Measurements from ENCODE around the gene ZG16B.
A peak's percentile ranks its signal among the peaks of the same experiment; 100 is the strongest.

The ZG16B gene

DNA sequence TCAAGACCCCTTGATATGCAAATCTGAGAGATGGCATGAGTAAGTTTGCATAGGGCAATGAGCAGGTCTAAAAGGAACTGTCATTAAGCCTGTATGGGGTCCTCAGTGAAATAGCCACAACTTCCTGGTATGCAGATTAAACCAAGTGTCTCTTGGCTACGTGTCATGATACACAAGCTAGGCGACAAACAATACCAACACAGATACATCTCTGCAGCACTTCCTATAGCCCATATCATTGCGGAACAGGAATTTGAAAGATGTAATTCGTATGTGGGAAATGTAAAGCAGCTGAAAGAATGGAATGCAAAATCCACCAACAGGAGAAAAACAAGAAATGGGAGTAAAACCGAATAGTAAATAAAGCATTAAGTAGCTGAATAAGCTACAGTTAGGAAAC lies 15.0 kb downstream of the ZG16B start:
- DNase-seq (ENCODE audit: low spot score): no peak

DNA sequence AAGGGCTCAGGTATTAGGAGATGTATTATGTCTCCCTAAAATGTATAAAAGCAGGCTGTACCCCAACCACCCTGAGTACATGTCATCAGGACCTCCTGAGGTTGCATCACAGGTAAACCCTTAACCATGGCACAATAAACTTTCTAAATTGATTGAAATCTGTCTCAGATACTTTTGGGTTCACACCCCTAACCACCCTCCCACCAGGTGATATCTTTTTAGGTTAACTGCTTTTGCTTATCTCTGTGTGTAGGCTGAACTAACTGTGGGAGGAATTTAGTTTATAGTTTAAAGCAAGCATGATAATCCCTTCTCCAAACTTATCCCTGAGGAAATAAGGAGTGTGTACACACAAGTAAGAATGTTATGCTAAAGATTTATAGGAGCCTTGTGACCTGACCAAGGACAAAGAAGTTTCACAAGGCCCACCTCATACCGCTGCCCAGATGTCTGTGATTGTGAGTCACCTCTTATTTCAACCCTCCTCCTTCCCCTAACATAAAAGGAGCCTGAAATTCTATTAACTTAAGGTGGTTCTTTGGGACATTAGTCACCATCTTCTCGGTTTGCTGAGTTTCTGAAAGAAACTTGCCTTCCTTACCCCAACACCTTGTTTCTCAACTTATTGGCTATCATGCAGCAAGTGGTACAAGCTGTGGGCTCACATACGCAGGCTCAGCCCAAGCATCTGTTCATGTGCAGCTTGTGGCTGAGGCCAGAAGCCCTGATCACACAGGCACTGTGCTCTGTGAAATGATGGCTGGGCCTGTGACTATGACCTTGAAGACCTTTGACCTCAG lies 16.6 kb downstream of the ZG16B start:
- peak; percentile 59 for DNase-seq (ENCODE audit: low spot score)

DNA sequence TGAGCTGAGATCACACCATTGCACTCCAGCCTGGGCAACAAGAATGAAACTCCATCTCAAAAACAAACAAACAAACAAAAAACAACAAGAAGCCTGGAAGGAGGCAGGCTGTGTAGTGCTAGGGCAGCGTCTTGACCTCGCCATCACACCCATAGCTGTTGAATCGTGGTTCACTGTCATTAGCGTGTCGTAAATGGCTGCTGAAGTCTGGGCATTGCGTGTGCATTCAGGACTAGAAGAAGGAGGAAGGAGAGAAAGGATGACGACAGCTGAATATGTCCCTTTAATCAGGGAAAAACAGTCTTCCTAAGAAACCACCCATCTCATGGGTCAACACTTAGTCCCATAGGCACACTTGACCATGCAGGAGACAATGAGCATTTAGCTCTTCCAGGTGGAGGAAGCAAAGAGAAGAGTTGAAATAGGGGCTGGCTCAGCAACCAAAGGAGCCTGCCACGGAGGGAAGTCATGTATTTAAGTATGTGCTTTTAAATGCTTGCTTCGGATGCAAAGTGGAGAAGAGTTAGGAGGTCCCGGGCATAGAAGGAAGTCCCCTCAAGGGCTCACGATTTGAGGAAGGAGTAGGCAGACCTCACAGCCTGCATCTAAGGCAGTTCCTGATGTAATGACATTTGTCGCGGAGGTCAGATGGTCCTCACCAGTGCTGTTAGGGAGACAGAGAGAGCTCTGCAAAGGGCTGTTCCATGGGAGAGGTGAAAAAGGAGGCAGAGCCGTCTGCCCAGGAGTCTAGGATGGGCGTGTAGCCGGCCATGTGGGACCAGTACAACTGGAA lies 19.0 kb downstream of the ZG16B start:
- DNase-seq (ENCODE audit: low spot score): no peak

DNA sequence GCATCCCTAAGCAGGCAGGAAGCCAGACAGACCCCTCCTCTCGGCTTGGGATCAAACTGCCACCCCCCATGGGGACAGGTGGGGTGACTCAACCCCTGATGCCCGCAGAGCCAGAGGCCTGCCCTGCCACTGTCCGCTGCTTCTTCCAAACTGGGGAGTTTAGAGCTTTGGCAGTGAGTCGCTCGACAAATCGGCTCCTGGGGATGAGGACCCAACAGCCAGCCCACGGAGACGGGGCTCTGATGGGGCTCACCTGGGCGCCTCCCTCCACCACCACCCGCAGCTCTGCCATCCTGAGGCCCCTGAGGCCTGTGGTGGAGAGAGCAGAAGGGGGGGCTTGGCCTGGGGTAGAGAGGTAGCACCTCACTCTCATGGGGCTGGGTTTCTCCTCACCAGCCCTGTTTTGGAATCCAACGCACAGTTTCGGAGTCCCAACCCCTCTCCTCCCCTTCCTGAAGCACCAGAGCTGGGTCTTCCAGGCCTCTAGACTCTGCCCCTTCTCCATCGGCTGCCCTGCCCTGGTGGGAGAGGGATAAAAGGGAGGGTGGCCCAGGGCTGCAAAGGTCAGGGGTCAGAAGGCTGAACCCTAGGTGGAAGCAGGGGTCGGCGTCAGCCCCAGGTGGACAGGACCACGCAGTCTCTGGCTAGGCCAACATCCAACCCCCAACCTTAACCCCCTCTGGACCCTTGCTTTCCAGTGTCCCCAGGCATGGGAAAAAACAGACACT lies 22.1 kb downstream of the ZG16B start:
- DNase-seq (ENCODE audit: low spot score): no peak

DNA sequence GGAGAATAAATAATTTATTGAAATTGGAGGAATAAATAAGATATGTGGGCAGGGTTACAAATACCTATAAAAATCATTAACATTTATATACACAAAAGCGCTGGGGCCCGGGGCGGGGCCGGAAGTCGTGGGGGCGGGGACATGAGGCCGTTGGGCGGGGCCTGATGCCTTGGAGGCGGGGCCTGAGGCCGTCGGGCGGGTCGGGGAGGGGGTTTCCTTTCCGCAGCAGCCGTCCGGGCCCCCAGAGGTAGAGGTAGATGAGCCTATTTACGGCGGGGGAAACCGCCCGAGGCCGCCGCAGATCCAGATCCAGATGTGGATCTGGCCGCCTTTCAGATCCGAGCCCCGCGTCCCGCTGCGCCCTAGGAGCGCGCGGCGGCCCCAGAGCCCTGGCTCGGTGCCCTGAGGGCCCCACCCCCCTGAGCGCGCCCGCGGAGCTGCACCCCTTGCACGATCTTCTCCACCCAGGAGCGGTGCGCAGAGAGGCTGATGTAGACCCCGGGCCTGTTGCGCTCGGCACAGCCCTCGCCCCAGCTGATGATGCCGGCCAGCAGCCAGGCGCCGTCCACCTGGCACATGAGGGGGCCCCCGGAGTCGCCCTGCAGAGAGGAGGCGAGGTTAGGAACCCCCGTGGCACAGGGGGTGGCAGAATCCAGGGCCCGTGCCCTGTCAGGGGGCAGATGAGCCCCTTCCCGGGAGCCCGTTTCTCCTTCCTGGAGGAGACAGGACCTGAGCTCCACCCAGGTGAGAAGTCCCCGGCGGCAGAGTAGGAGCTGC lies 22.8 kb downstream of the ZG16B start:
- DNase-seq (ENCODE audit: low spot score): no peak

DNA sequence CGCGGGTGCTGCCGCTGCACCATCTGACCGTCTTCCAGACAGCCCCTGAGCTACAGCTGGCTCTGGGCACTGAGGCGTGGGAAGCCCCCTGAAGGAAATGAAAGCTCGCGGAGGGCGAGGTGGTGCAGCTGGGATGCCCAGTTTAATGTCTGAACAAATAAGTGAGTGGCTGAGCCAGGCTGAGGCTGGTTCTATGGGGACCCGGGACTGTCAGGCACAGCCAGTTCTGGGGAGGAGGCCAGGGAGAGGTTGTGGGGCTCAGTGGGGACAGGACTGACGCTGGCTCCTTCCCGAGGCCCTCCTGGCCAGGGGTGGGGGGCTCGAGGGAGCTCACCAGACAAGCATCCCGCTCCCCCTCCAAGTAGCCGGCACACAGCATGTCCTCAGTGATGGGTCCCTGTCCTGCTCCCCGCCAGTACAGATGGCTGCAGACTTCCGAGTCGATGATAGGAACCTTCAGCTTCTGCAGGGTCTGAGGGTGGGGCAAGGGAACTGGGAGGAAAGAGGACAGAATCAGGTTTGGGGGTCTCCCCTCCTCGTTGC lies 23.5 kb downstream of the ZG16B start:
- DNase-seq (ENCODE audit: low spot score): no peak

DNA sequence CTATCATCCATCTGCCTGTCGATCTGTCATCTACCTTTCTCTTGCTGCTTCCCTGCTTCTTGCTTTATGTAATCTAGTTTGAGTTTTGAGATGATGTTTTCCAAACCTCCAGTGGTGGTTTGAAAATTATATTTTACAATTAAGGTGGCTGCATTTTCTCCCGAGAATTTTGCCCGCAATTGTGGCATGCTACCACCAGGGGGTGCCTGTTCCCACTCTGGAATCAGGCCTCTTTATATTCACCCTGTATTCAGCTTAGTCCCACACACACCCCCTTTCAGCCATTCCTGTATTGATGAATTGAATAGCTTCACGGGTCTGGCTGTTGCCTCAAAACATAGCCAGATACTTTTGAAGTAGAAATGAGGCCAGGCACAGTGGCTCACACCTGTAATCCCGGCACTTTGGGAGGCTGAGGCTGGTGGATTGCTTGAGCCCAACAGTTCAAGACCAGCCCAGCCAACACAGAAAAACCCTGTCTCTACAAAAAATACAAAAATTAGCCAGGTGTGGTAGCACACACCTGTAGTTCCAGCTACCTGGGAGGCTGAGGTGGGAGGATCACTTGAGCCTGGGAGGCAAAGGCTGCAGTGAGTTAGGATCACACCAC lies 24.7 kb downstream of the ZG16B start:
- DNase-seq (ENCODE audit: low spot score): no peak

DNA sequence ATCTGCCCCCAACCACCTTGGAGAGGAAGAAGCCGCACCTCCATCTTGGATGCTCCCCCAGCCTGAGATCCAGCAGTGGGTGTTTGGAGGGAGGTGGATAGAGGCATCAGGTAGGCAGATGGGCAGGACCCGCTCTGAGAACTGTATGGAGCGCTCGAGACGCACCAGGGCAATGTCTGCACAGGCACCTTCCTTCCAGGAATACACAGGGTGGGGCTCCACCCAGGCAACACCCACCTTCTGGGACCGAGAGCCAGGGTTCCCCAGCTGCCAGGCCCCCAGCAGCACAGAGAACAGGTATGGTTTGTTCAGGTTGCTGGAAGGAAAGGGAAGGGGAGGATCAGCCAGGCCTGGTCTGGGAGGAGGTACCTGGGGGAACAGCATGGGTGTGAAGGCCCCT lies 25.4 kb downstream of the ZG16B start:
- DNase-seq (ENCODE audit: low spot score): no peak

DNA sequence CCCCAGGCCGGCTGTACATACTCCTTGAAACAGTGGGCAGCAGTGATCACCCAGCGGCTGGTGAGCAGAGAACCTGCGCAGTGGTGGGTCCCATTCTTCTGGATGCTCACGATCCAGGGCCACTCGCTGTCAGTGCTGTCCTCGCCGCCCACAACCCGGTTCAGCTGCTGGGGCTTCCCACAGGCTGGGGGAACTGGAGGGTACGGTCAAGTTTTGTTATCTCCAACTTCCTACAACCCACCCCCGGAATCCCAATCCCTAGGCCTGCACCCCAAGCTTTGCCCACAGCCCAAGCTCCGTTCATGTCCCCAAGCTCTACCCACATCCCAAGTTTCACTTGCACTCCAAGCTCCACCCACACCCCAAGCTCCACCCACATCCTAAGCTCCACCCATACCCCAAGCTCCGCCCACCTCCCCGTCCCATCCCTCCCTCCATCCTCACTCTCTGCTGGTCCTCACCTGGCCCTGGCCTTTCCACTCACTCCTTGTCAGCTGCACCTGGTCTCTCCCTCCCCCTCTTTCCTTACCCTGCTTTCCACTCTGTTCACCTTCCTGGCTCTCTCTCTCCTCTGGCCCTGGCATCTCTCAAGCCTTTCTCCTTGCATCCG lies 26.1 kb downstream of the ZG16B start:
- no peak for DNase-seq (ENCODE audit: low spot score)

DNA sequence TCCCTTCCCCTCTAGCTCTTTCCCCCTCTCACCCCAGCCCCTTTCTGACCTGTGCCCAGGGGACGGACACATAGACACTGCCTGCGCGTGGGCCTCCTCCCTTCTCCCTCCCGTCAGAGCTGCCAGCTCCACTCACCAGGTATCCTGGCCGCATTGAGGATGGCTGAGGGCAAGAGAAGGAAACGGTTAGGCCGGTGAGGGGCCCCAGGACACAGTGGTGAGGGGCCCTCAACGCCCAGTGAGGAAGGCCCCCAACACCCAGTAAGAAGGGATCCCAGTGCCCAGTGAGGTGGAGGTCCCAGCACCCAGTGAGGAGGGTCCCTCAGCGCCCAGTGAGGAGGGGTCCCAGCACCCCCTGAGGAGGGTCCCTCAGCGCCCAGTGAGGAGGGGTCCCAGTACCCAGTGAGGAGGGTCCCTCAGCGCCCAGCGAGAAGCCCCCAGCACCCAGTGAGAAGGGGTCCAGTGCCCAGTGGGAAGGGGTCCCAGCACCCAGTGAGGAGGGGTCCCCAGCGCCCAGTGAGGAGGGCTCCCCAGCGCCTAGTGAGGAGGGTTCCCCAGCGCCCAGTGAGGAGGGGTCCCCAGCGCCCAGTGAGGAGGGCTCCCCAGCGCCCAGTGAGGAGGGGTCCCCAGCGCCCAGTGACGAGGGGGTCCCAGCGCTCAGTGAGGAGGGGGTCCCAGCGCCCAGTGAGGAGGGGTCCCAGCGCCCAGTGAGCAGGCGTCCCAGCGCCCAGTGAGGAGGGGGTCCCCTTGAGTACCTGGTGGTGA lies 26.8 kb downstream of the ZG16B start:
- no peak for DNase-seq (ENCODE audit: low spot score)

DNA sequence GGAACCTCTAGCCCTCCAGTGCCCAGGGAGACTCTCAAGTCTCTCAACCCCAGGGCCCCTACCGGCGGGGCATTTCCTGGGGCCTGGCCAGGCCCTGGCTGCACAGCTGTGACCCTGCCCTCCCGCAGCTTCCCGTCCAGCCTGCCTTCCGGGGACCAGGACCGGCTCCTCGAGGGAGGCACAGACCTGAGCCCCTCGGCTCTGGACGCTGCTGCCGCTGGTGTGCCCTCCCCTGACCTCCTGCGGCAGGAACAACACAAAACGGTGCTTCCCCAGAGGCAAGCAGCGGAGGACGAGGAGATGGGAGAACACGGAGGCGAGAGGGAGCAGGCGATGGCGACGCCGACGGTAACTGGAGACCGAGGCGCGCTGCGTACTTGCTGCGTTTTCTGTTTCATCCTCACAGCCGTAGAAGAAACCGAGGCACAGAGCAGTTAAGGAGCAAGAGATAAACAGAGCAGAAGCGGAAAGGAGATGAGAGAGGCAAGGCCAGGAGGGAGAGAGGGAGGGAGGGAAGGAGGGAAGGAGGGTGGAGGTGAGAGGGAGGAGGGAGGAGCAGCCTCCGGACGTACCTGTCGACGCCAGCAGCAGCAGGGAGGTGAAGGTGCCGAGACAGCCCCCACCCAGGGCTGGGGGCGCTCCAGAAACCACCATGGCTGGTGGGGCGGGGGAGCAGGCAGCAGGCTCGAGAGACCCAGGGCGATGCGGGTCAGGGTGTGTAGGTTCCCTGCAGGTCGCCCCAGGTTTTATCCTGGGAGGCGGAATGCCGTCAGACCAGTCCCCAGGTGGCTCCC lies 27.5 kb downstream of the ZG16B start, which contains the start of gene PRSS22:
TSS of gene PRSS22 (minus strand) at position 720 of the 794 bp plus-strand sequence. CDS start at position 654, 66 bp downstream.
- DNase-seq (ENCODE audit: low spot score): no peak

DNA sequence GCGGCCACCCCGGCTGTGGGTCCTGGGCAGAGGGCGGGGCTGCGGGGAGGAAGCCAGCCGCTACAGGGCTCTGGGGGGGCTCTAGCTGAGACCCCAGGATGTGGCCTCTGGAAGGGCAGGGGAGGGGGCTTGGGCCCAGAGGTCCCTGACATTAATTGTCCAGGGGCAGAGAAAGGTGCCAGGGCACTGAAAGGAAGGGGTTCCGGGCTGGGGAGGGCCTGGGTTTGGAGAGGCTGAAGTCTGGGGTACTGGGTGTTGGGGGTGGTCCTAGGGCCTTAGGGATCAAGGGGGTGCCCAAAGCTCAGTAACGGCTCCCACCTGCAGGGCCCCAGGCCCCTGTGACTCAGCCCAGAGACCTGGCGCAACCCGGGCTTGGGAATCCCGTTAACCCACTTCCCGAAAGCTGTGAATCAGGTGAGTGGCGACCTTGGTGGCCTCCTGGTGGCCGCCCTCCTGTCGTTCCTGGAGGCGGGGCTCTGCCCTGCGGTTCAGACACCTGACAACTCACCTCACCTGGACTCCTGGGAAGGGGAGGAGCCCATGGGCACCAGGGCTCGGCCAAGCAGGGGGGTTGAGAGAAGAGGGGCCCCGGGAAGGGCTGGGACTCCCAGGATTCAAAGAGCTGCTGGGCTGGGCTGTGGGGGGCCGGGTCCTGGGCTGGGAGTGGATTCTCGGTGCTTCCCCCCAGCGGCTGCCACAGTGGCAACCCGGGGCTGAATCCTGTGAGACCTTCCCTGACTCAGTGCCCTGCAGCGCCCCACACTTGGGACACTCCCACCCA lies 28.3 kb downstream of the ZG16B start:
- DNase-seq (ENCODE audit: low spot score): no peak

DNA sequence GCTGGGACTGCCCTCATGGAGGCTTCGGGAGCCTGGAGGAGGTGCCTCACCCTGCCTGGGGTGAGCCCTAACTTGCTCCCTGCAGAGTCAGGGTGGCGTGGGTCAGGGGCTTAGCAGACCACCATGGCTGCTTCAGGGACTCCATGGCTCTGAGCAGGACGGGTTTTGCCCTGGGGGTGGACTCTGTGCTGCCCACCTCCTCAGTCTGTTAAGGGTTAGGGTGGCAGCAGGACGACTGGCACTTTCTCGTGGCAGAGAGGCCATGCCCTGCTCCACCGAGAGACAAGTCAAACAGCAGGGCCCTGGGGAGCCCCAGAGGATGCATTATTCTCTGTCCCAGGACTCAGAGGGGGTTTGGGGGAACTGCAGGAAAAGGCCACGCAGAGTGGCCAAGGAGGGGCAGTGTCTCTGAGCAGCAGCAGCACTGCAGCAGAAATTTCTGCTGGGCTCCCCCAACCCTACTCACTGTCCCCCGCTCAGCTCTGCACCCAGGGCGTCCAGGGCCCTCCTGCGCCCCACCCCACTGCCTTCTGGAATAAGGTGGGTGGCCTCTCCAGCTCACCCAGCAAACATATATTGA lies 29.7 kb downstream of the ZG16B start:
- DNase-seq (ENCODE audit: low spot score): no peak

DNA sequence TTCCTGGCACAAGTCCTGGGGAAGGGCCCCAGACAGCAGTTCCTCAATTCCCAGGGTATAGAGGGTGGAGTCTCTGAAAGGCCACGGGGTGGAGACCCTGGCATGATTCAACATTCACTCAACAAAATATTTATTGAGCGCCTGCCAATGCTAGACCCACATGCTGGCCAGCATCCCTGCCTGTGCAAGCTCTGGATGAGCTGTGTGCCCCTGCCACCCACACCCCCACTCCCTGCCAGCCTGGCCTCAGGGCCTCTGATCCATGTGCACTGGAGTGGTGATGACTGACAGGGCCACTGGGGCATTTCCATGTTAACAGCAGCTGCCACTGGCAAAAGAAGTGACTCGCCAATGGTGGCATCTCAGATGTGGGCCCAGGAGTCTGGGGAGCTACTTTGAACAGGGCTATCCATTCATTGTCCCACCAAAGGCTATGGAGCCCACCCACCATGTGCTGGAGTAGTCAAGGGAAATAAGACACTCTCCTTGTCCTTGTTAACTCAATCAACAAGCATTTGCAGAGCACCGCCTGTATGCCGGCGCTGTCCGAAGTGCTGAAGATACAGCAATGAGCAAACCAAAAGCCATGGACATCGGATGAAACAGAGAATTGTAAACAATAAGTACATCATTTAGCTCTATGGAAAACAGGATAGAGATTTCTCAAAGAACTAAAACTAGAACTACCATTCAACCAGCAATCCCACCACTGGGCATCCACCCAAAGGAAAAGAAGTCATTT lies 30.9 kb downstream of the ZG16B start:
- DNase-seq (ENCODE audit: low spot score): no peak

DNA sequence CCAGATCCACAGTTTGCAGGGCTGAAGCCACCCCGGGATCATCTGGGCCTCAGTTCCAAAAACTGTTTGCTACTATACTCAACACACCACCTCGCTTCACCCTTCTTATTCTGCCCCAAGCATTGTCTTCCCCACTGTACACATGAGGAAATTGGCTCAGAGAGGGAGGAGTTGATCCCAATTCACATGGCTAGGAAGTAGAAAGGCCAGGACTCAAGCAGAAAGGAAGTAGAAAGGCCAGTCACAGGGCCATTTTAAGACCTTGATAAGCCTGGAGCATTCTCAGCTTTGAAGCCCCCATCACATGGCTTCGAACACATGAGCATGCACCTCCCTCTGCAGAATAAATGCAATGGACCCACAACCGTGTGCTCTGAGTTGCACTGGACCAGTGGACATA lies 35.5 kb downstream of the ZG16B start:
- DNase-seq (ENCODE audit: low spot score): no peak

DNA sequence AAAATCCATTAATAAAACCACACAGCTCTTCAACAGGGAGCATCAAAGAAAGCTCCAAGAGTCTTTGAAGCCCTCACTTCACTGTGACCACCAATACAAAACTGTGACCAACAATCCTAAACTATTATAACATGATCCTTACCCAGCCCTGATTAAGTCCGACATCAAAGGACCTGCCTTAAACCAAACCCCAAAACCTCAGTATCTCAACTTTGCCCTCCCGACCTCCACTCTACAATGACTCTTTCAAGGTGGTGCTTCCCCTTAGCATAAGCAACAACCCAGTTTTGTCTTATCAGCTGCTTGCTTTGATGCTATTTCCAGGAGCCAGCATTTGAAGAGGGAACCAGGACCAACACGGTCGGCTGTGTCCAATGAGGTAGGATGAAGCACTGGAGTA lies 36.3 kb downstream of the ZG16B start:
- DNase-seq (ENCODE audit: low spot score): no peak

DNA sequence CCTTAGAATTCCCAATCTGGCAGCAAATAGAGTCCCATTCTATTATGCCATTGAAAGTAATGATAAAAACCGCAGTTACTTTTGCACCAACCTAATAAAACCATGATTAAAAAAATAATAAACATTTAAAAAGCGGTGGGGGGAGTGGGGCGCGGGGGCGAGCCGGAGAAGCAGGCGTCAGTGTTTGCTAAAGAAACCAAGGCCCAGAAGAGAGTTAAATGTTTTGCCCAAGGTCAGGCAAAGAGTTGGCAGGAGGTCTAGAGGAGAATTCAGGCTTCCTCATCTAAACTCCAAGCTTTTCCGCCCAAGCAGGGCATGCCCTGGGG lies 37.5 kb downstream of the ZG16B start:
- DNase-seq (ENCODE audit: low spot score): no peak
